Putamen (tissue), 1 donor: ENCODE measurements around the gene NPC1.
"Not testable (repeated sequence)": the region's sequence is repeated elsewhere in the genome, so short reads cannot be mapped to it uniquely, and the experiment has no call there.

Source experiments
- DNase-seq: peaks from one replicate; pipeline ENCODE4 v3.0.0-alpha.2; 2016; ENCODE audit warnings: low spot score

Gene NPC1

GRCh38 chr18:23523429-23524212 lies 62.7 kb downstream of the NPC1 start:
- no peak for DNase-seq

- DNase-seq: no peak
Measured at GRCh38 chr18:23521907-23522306, 64.4 kb downstream of the NPC1 start.

- DNase-seq: no peak
Measured at GRCh38 chr18:23521271-23521670, 65.0 kb downstream of the NPC1 start.

- DNase-seq: no peak
Measured at GRCh38 chr18:23519734-23520133, 66.6 kb downstream of the NPC1 start.

- peak; percentile 83 for DNase-seq
Measured at GRCh38 chr18:23515911-23516546, 70.3 kb downstream of the NPC1 start.

GRCh38 chr18:23512641-23513040 lies 73.7 kb downstream of the NPC1 start:
- no peak for DNase-seq

GRCh38 chr18:23512216-23512615 lies 74.1 kb downstream of the NPC1 start:
- not testable (repeated sequence) for DNase-seq

GRCh38 chr18:23510923-23511322 lies 75.4 kb downstream of the NPC1 start:
- not testable (repeated sequence) for DNase-seq

- DNase-seq: no peak
Measured at GRCh38 chr18:23506393-23506792, 79.9 kb downstream of the NPC1 start.

- no peak for DNase-seq
Measured at GRCh38 chr18:23504720-23505119, 81.6 kb downstream of the NPC1 start.

- DNase-seq: no peak
Measured at GRCh38 chr18:23503963-23504344, 82.4 kb downstream of the NPC1 start.

GRCh38 chr18:23503038-23503962 lies 83.0 kb downstream of the NPC1 start, which contains the start of gene RMC1:
RMC1 (plus strand) TSS chr18:23503511; CDS start chr18:23503619, 108 bp downstream.
- peak; percentile 93 for DNase-seq

GRCh38 chr18:23502516-23503037 lies 83.7 kb downstream of the NPC1 start:
- DNase-seq: no peak

- DNase-seq: no peak
Measured at GRCh38 chr18:23501626-23502025, 84.7 kb downstream of the NPC1 start.

GRCh38 chr18:23499291-23499781 lies 87.0 kb downstream of the NPC1 start:
- DNase-seq: no peak

- peak; percentile 66 for DNase-seq
Measured at GRCh38 chr18:23498877-23499276, 87.4 kb downstream of the NPC1 start.

- no peak for DNase-seq
Measured at GRCh38 chr18:23498117-23498516, 88.2 kb downstream of the NPC1 start.

- DNase-seq: no peak
Measured at GRCh38 chr18:23495723-23496440, 90.4 kb downstream of the NPC1 start.

GRCh38 chr18:23494992-23495391 lies 91.3 kb downstream of the NPC1 start:
- DNase-seq: no peak

GRCh38 chr18:23493654-23494053 lies 92.7 kb downstream of the NPC1 start:
- no peak for DNase-seq

GRCh38 chr18:23489586-23489985 lies 96.7 kb downstream of the NPC1 start:
- DNase-seq: not testable (repeated sequence)
